HepG2 (cell line): ENCODE data around the gene GRIK4.

ENCODE experiments used
- CHD2 ChIP-seq: IDR thresholded peaks from 2 replicates; pipeline ENCODE4 v1.6.1; 2011; ENCODE audit warnings: low read depth, low read length, improper control_type of control experiment
- CTCF ChIP-seq: sonication (generic); formaldehyde crosslinking; IDR thresholded peaks from 2 replicates; pipeline ENCODE4 v1.5.0; 2020; ENCODE audit warnings: mild to moderate bottlenecking, missing genetic modification reagents, moderate library complexity
- FOXJ3 ChIP-seq: sonication (generic); formaldehyde crosslinking; IDR thresholded peaks from 2 replicates; pipeline ENCODE4 v1.4.0; 2020; ENCODE audit warnings: missing genetic modification reagents, mild to moderate bottlenecking, borderline replicate concordance
- HCFC1 ChIP-seq: fragments of 150-350 bp; IDR thresholded peaks from 2 replicates; pipeline ENCODE4 v1.6.1; 2014; ENCODE audit warnings: low read depth, low read length
- TF ChIP-seq, protein P1 (sequence below): sonication (generic); formaldehyde crosslinking; IDR thresholded peaks from 2 replicates; pipeline ENCODE4 v1.9.0; 2022; ENCODE audit warnings: missing genetic modification reagents, mild to moderate bottlenecking, borderline replicate concordance

DNA sequence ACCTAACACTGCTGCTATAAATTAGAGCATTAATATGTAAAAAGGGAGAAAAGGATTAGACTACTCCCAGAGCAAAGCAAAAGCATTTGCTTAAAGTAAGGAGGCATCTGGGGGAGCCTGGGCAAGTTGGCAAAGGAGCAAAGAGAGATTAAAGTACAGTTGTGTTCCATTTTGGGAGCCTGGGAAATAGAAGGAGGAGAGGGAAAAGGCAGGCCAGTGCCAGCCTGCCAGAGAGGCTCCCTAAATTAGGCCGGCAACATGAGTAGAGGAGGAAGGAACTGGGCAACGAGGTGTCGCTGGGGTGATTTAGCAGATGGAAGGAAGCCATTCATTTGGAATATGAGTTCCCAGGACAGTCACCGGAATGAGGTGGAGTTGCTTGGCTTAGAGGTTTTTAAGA is 326.1 kb downstream of the GRIK4 start:
- TF ChIP-seq, protein P1, sequence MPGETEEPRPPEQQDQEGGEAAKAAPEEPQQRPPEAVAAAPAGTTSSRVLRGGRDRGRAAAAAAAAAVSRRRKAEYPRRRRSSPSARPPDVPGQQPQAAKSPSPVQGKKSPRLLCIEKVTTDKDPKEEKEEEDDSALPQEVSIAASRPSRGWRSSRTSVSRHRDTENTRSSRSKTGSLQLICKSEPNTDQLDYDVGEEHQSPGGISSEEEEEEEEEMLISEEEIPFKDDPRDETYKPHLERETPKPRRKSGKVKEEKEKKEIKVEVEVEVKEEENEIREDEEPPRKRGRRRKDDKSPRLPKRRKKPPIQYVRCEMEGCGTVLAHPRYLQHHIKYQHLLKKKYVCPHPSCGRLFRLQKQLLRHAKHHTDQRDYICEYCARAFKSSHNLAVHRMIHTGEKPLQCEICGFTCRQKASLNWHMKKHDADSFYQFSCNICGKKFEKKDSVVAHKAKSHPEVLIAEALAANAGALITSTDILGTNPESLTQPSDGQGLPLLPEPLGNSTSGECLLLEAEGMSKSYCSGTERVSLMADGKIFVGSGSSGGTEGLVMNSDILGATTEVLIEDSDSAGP (CRISPR knock-in tag), result no peak
- no peak for TF ChIP-seq CTCF (CRISPR knock-in tag)
- TF ChIP-seq CHD2, result no peak
- TF ChIP-seq HCFC1, result no peak
- TF ChIP-seq FOXJ3 (CRISPR knock-in tag), result no peak
